ENCODE measurements around the gene PAMR1. TPM values are rescaled to one million over a fixed set of nuclear protein-coding genes. Genes with fewer than 3 reads are reported as not detected.

PAMR1 gene
- total RNA-seq, 1 experiment from 2014 or later = not detected

GRCh38 chr11:35566181-35566580 lies 40.8 kb upstream of the PAMR1 start:
- intact Hi-C loops (cut with micrococcal nuclease; ENCODE audit: unreplicated experiment) = no loop called here

GRCh38 chr11:35564245-35564595 lies 38.8 kb upstream of the PAMR1 start:
- Mint-ChIP-seq H3K27ac (ENCODE audit: unreplicated experiment) (no peak overlapping the region), H3K36me3 (ENCODE audit: insufficient read depth, unreplicated experiment) (no peaks in the 10 kb centered on the region), H3K27me3 (ENCODE audit: unreplicated experiment) (peaks cover 82% of the 10 kb centered on the region), H3K4me3 (ENCODE audit: low read depth, unreplicated experiment) (no peak overlapping the region), H3K9me3 (ENCODE audit: low read depth, unreplicated experiment) (no peaks in the 10 kb centered on the region), H3K4me1 (ENCODE audit: low read depth, unreplicated experiment) (no peaks in the 10 kb centered on the region)
- CTCF ChIA-PET = no interaction called here
- BruUV-seq (replicated peaks) = no TSS peak
- no peak for TF ChIP-seq CTCF (IDR thresholded peaks at IDR 0.05; ENCODE audit: unreplicated experiment)
- DNase-seq = no peak
- intact Hi-C loops (cut with micrococcal nuclease; ENCODE audit: unreplicated experiment) = no loop called here

More at GRCh38 chr11:35566181-35566580, 40.8 kb upstream of the PAMR1 start:
- no peaks in the 10 kb centered on the region for H3K9me3 Mint-ChIP-seq (ENCODE audit: low read depth, unreplicated experiment)
- no peaks in the 10 kb centered on the region for H3K4me1 Mint-ChIP-seq (ENCODE audit: low read depth, unreplicated experiment)
- CTCF ChIA-PET = interaction anchor here (0.5 kb wide), 1 partner anchor 16 kb away, joined by 3 read pairs; no protein-coding TSS in a partner anchor
- DNase-seq = no peak
- H3K27ac Mint-ChIP-seq (ENCODE audit: unreplicated experiment) = no peak overlapping the region
- BruUV-seq (replicated peaks) = no TSS peak
- H3K27me3 Mint-ChIP-seq (ENCODE audit: unreplicated experiment) = peaks cover 82% of the 10 kb centered on the region
- no peaks in the 10 kb centered on the region for H3K36me3 Mint-ChIP-seq (ENCODE audit: insufficient read depth, unreplicated experiment)
- no peak overlapping the region for H3K4me3 Mint-ChIP-seq (ENCODE audit: low read depth, unreplicated experiment)
- TF ChIP-seq CTCF (IDR thresholded peaks at IDR 0.05; ENCODE audit: unreplicated experiment) = no peak

GRCh38 chr11:35563484-35564244 lies 38.2 kb upstream of the PAMR1 start:
- Mint-ChIP-seq H3K4me1 (ENCODE audit: low read depth, unreplicated experiment) (no peaks in the 10 kb centered on the region), H3K27me3 (ENCODE audit: unreplicated experiment) (peaks cover 82% of the 10 kb centered on the region), H3K27ac (ENCODE audit: unreplicated experiment) (no peak overlapping the region), H3K9me3 (ENCODE audit: low read depth, unreplicated experiment) (no peaks in the 10 kb centered on the region), H3K4me3 (ENCODE audit: low read depth, unreplicated experiment) (no peak overlapping the region), H3K36me3 (ENCODE audit: insufficient read depth, unreplicated experiment) (no peaks in the 10 kb centered on the region)
- TF ChIP-seq CTCF (IDR thresholded peaks at IDR 0.05; ENCODE audit: unreplicated experiment) = no peak
- CTCF ChIA-PET = no interaction called here
- intact Hi-C loops (cut with micrococcal nuclease; ENCODE audit: unreplicated experiment) = no loop called here
- DNase-seq = no peak
- BruUV-seq (replicated peaks) = no TSS peak

GRCh38 chr11:35559949-35560348 lies 34.5 kb upstream of the PAMR1 start:
- Mint-ChIP-seq H3K4me1 (ENCODE audit: low read depth, unreplicated experiment) (no peaks in the 10 kb centered on the region), H3K27ac (ENCODE audit: unreplicated experiment) (no peak overlapping the region), H3K36me3 (ENCODE audit: insufficient read depth, unreplicated experiment) (no peaks in the 10 kb centered on the region), H3K9me3 (ENCODE audit: low read depth, unreplicated experiment) (no peaks in the 10 kb centered on the region), H3K4me3 (ENCODE audit: low read depth, unreplicated experiment) (no peak overlapping the region), H3K27me3 (ENCODE audit: unreplicated experiment) (peaks cover 78% of the 10 kb centered on the region)
- no TSS peak for BruUV-seq (replicated peaks)
- TF ChIP-seq CTCF (IDR thresholded peaks at IDR 0.05; ENCODE audit: unreplicated experiment) = no peak
- CTCF ChIA-PET = no interaction called here
- no peak for DNase-seq
- intact Hi-C loops (cut with micrococcal nuclease; ENCODE audit: unreplicated experiment) = no loop called here

All from Calu3 (cell line).